Gastroesophageal sphincter (tissue), 3 donors: Measurements from ENCODE around the gene LIMK1.

Experiments
- CTCF ChIP-seq, 4 experiments: fragments of 200-600 bp in 2 of 4; fragments of 450-650 bp in 2 of 4; sonication (generic) in 1 of 4; IDR thresholded peaks; one replicate each; pipeline ENCODE4 v1.5.1; 2017 to 2019; ENCODE audit warnings: antibody characterized with exemption in 4 of 4, mild to moderate bottlenecking in 2 of 4, moderate library complexity in 2 of 4
- POLR2A ChIP-seq, 2 donors: fragments of 450-650 bp; IDR thresholded peaks; one replicate each; pipeline ENCODE4 v1.6.1; 2017; ENCODE audit warnings: antibody characterized with exemption in 2 of 2, mild to moderate bottlenecking in 2 of 2, moderate library complexity in 1 of 2
- POLR2AphosphoS5 ChIP-seq: sonication (generic); formaldehyde crosslinking; IDR thresholded peaks from one replicate; pipeline ENCODE4 v1.6.1; 2017; ENCODE audit warnings: antibody characterized with exemption

GRCh38 chr7:74064696-74065095 is 18.9 kb upstream of the LIMK1 start:
- TF ChIP-seq CTCF (IDR thresholded peaks at IDR 0.05) (no peak), POLR2AphosphoS5 (no peak), POLR2A (IDR thresholded peaks at IDR 0.05) (no peak)
